Thyroid gland (tissue), 4 donors: Measurements from ENCODE around the gene MAP3K1. TPM values are rescaled to one million over a fixed set of nuclear protein-coding genes. Genes with fewer than 3 reads are reported as not detected.

Source experiments
- DNase-seq, 2 donors: peaks; one replicate each; pipeline ENCODE4 v3.0.0-alpha.2; 2019
- H3K27ac ChIP-seq, 3 donors: fragments of 200-600 bp; sonication (generic); 1 replicate in 2 of 3; 2 replicates in 1 of 3; pipeline ENCODE4 v1.5.1; 2016 to 2019; ENCODE audit warnings: mild to moderate bottlenecking in 1 of 3, moderate library complexity in 1 of 3
- H3K27me3 ChIP-seq: fragments of 200-600 bp; sonication (generic); one replicate; pipeline ENCODE4 v1.5.1; 2019
- H3K36me3 ChIP-seq, 2 donors: fragments of 200-600 bp; sonication (generic); one replicate each; pipeline ENCODE4 v1.5.1; 2016 to 2019
- H3K4me1 ChIP-seq, 2 donors: fragments of 200-600 bp; sonication (generic); one replicate each; pipeline ENCODE4 v1.5.1; 2017 to 2019
- H3K4me3 ChIP-seq, 3 donors: fragments of 200-600 bp; sonication (generic); replicated peaks in 1 of 3; 1 replicate in 2 of 3; 2 replicates in 1 of 3; pipeline ENCODE4 v1.5.1; 2016; ENCODE audit warnings: mild to moderate bottlenecking in 1 of 3
- H3K9me3 ChIP-seq: fragments of 200-600 bp; sonication (generic); one replicate; pipeline ENCODE4 v1.5.1; 2017
- POLR2A ChIP-seq, 2 donors: fragments of 450-650 bp; IDR thresholded peaks; one replicate each; pipeline ENCODE4 v1.6.1; 2017; ENCODE audit warnings: antibody characterized with exemption in 2 of 2, mild to moderate bottlenecking in 2 of 2, moderate library complexity in 1 of 2
- WGBS, 2 donors: methylation state at CpG; one replicate each; pipeline ENCODE4 v1.1.5; 2017; 5-methylcytosine and 5-hydroxymethylcytosine counted together
- intact Hi-C: fragments of 100-400 bp; cut with DNase I; formaldehyde crosslinking; loops from one replicate; pipeline ENCODE4 v1.15.1; 2023
- total RNA-seq, 4 donors: library from RNA; depleted of rRNA; stranded (reverse); fragments of >200 nt; gene quantifications; one replicate each; pipeline ENCODE4 v1.2.3, GENCODE V29; 2016
- TF ChIP-seq, protein P1 (sequence below), 6 experiments: fragments of 200-600 bp in 3 of 6; fragments of 450-650 bp in 3 of 6; sonication (generic) in 3 of 6; IDR thresholded peaks; one replicate each; pipeline ENCODE4 v1.5.1; 2016 to 2019; ENCODE audit warnings: antibody characterized with exemption in 6 of 6, mild to moderate bottlenecking in 2 of 6, inconsistent platforms in 1 of 6, moderate library complexity in 1 of 6

The MAP3K1 gene
- total RNA-seq, 4 donors from 2014 or later = 56.9 to 113 (median 66.4) TPM

DNA sequence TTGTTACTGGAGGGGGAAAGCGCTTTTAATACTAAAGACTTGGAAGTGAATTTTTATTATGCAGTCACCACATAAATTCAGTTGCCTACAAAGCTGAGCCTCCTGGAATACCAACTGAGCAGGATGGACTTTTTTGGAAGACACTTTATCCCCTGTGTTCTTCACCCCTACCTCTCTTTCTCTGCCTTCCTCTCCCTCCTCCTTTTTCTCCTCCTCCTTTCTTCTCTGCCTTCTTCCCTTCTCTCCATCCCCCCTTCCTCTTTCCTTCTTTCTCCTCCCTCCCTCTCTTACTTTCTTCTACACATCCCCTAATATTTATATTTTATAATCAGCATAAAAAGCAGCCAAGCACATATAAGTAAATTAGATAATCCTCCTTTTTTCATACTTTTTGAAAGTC lies 39.6 kb downstream of the MAP3K1 start:
- Histone ChIP-seq H3K27ac (peak overlapping the region in 1 of 3 donors; percentile 4), H3K9me3 (no peaks in the 10 kb centered on the region), H3K27me3 (no peaks in the 10 kb centered on the region), H3K4me3 (no peak overlapping the region), H3K4me1 (peaks cover 57 to 73% of the 10 kb centered on the region in 2 donors), H3K36me3 (no peaks in the 10 kb centered on the region)
- WGBS, 2 donors = 81 to 94% methylated on average over 1 of the region's 1 CpG
- intact Hi-C loops = no loop called here
- DNase-seq = no peak
- TF ChIP-seq POLR2A (IDR thresholded peaks at IDR 0.05) = no peak
- TF ChIP-seq, protein P1, sequence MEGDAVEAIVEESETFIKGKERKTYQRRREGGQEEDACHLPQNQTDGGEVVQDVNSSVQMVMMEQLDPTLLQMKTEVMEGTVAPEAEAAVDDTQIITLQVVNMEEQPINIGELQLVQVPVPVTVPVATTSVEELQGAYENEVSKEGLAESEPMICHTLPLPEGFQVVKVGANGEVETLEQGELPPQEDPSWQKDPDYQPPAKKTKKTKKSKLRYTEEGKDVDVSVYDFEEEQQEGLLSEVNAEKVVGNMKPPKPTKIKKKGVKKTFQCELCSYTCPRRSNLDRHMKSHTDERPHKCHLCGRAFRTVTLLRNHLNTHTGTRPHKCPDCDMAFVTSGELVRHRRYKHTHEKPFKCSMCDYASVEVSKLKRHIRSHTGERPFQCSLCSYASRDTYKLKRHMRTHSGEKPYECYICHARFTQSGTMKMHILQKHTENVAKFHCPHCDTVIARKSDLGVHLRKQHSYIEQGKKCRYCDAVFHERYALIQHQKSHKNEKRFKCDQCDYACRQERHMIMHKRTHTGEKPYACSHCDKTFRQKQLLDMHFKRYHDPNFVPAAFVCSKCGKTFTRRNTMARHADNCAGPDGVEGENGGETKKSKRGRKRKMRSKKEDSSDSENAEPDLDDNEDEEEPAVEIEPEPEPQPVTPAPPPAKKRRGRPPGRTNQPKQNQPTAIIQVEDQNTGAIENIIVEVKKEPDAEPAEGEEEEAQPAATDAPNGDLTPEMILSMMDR (IDR thresholded peaks at IDR 0.05) = no peak

- WGBS, 2 donors = 62 to 77% methylated on average over 5 of the region's 5 CpGs
- intact Hi-C loops = no loop called here
- H3K9me3 ChIP-seq = no peaks in the 10 kb centered on the region
Measured at GRCh38 chr5:56856541-56857178, 41.3 kb downstream of the MAP3K1 start.

DNA sequence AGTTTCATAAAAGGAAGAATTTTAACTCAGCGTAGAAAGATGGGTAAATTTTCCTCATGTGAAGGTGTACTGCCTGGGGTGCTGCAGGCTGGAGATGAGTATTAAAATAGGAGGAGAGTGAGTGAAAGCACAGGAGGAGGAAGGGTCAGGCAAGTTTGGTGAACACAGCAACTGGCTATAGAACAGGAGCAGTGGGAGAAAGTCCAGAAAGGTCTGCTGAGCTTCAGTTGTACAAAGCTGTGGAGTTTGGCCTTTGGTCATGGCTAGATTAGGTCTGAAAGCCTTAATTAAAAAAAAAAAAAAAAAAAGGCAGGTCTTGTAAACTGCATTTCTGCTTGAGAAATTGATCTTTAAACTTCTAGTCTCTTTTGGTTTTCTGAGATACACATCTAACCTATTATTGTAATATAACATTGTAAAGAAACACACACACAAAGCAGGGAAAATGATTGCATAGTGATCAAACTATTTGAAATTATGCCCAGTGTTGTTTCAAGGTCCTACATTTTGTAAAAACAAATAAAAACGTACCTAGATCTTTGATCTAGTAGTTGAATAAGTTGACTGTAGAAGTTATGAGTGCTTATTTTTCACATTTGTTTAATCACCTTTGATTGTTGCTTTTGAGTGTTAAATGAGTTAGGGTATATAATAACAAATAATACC lies 43.6 kb downstream of the MAP3K1 start:
- H3K36me3 ChIP-seq = peaks cover 3% of the 10 kb centered on the region in 2 donors
- TF ChIP-seq, protein P1 (IDR thresholded peaks at IDR 0.05) = no peak
- TF ChIP-seq POLR2A (IDR thresholded peaks at IDR 0.05) = no peak
- H3K4me3 ChIP-seq = no peak overlapping the region
- H3K4me1 ChIP-seq = peaks cover 20 to 33% of the 10 kb centered on the region in 2 donors
- DNase-seq = no peak
- intact Hi-C loops = no loop called here
- H3K27ac ChIP-seq = no peak overlapping the region
- no peaks in the 10 kb centered on the region for H3K9me3 ChIP-seq
- WGBS, 2 donors = 63 to 67% methylated on average over 2 of the region's 2 CpGs
- H3K27me3 ChIP-seq = no peaks in the 10 kb centered on the region

More at GRCh38 chr5:56856541-56857178, 41.3 kb downstream of the MAP3K1 start:
- H3K27ac ChIP-seq = no peak overlapping the region
- no peaks in the 10 kb centered on the region for H3K27me3 ChIP-seq
- DNase-seq = no peak
- H3K36me3 ChIP-seq = peaks cover 0 to under 1% of the 10 kb centered on the region in 2 donors
- H3K4me1 ChIP-seq = peaks cover 42 to 56% of the 10 kb centered on the region in 2 donors
- no peak for TF ChIP-seq POLR2A (IDR thresholded peaks at IDR 0.05)
- TF ChIP-seq, protein P1 (IDR thresholded peaks at IDR 0.05) = peak in 3 of 6 experiments; percentile 21 to 35 (median 25)
- no peak overlapping the region for H3K4me3 ChIP-seq

DNA sequence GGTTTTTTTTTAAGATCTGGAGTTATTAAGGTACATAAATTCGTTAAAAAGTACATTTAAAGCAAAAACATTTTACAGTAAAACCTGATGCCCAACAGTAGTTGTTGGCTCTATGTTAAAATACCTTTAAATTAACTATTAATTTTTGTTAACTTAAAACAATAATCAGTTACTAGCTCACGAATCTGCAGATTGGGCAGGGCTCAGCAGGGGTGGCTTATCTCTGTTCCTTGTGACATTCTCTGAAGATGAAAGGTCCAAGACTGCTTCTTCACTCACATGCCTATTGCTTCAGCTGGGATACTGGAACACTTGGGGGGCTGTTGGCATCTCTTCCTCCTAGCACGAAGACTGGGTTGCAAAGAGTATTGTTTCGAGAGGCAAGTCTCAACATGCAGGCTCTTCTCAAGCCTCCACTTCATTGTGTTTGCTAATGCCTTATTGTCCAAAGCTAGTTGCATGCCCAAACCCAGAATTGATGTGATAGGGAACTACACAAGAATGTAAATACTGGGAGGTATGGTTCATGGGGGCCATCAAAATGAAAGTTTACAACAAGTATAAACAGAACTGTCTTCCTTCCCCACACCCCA lies 46.6 kb downstream of the MAP3K1 start:
- intact Hi-C loops = no loop called here
- Histone ChIP-seq H3K27ac (no peak overlapping the region), H3K9me3 (no peaks in the 10 kb centered on the region), H3K4me1 (peaks cover 0 to 6% of the 10 kb centered on the region in 2 donors), H3K27me3 (no peaks in the 10 kb centered on the region), H3K36me3 (peaks cover 13 to 19% of the 10 kb centered on the region in 2 donors), H3K4me3 (no peak overlapping the region)
- 91 to 97% methylated on average over 4 of the region's 4 CpGs for WGBS, 2 donors
- DNase-seq = no peak
- TF ChIP-seq, protein P1 (IDR thresholded peaks at IDR 0.05) = no peak
- TF ChIP-seq POLR2A (IDR thresholded peaks at IDR 0.05) = no peak

GRCh38 chr5:56862909-56863308 lies 47.6 kb downstream of the MAP3K1 start:
- intact Hi-C loops = no loop called here
- DNase-seq = no peak
- Histone ChIP-seq H3K4me3 (no peak overlapping the region), H3K27me3 (no peaks in the 10 kb centered on the region), H3K27ac (no peak overlapping the region), H3K9me3 (no peaks in the 10 kb centered on the region), H3K4me1 (peaks cover 0 to 6% of the 10 kb centered on the region in 2 donors), H3K36me3 (peaks cover 13 to 19% of the 10 kb centered on the region in 2 donors)
- no peak for TF ChIP-seq POLR2A (IDR thresholded peaks at IDR 0.05)
- TF ChIP-seq, protein P1 (IDR thresholded peaks at IDR 0.05) = no peak
- WGBS, 2 donors = 91 to 95% methylated on average over 3 of the region's 3 CpGs
